NB4 (cell line): ENCODE results near the gene NAB1.
A peak's percentile ranks its signal among the peaks of the same experiment; 100 is the strongest.

Experiments used
- DNase-seq: peaks from one replicate; pipeline ENCODE4 v3.0.0; 2010; ENCODE audit warnings: low read depth
- H3K4me3 ChIP-seq: one replicate; pipeline ENCODE4 v1.5.1; 2011; ENCODE audit warnings: mild to moderate bottlenecking, low read depth, low read length, moderate library complexity
- CTCF ChIP-seq: IDR thresholded peaks from one replicate; pipeline ENCODE4 v1.5.1; 2012; ENCODE audit warnings: low read depth, low read length
- MAX ChIP-seq: IDR thresholded peaks from 2 replicates; pipeline ENCODE4 v1.6.1; 2011; ENCODE audit warnings: low read depth, low read length
- MYC ChIP-seq: IDR thresholded peaks from 2 replicates; pipeline ENCODE4 v1.6.1; 2011; ENCODE audit warnings: low read depth, low read length
- POLR2A ChIP-seq: IDR thresholded peaks from 2 replicates; pipeline ENCODE4 v1.6.1; 2011; ENCODE audit warnings: mild to moderate bottlenecking; ENCODE audit not compliant: insufficient read length; ENCODE audit errors: extremely low read depth

Gene NAB1, protein sequence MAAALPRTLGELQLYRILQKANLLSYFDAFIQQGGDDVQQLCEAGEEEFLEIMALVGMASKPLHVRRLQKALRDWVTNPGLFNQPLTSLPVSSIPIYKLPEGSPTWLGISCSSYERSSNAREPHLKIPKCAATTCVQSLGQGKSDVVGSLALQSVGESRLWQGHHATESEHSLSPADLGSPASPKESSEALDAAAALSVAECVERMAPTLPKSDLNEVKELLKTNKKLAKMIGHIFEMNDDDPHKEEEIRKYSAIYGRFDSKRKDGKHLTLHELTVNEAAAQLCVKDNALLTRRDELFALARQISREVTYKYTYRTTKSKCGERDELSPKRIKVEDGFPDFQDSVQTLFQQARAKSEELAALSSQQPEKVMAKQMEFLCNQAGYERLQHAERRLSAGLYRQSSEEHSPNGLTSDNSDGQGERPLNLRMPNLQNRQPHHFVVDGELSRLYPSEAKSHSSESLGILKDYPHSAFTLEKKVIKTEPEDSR

GRCh38 chr2:190649035-190649797, at the start of gene NAB1:
Gene NAB1 (plus strand): TSS chr2:190649083. CDS start chr2:190659177, 10,094 bp downstream.
- peak within 1 kb of the TSS; percentile 83 for H3K4me3 ChIP-seq
- DNase-seq = peak; percentile 76
- TF ChIP-seq CTCF (no peak), MYC (no peak; the same call in 1 of the 2 replicates), POLR2A (peak; percentile 6), MAX (0 out of 2 replicates have a peak, but pooled peaks have one; percentile 6)

DNA sequence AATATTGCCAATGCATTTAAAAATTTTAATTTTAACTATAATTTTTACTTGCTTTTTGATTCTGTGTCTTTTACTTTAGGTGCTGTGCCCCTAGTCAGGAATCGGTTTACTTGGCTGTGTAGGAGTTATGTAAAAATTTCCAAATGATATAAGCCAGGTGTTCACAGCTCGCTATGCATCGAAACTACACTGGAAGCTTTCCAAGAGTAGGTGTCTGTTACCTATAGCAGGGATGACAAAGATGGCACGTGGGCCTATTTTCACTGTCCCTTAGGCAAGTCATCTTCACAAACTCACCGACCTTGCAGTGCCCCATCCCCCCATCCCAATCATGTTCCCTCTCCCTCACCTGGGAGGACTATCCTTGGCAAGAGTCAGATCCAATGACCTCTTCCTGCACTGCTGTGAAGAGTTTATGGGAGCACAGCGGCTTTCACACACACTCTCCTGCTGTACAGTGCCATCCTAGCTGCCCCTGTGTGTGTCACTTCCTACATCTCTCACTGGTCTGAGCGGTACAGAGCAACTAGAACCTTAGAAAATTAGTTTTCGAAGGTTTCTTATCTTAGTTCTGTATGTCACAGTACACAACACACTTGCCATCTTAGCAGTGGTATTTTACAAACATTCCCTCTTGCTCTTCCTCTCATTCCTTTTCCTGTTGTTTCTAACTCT, 49.2 kb upstream of the NAB1 start:
- DNase-seq = no peak
- TF ChIP-seq MAX (no peak), POLR2A (no peak), CTCF (no peak), MYC (no peak)
- no peak overlapping the region for H3K4me3 ChIP-seq

DNA sequence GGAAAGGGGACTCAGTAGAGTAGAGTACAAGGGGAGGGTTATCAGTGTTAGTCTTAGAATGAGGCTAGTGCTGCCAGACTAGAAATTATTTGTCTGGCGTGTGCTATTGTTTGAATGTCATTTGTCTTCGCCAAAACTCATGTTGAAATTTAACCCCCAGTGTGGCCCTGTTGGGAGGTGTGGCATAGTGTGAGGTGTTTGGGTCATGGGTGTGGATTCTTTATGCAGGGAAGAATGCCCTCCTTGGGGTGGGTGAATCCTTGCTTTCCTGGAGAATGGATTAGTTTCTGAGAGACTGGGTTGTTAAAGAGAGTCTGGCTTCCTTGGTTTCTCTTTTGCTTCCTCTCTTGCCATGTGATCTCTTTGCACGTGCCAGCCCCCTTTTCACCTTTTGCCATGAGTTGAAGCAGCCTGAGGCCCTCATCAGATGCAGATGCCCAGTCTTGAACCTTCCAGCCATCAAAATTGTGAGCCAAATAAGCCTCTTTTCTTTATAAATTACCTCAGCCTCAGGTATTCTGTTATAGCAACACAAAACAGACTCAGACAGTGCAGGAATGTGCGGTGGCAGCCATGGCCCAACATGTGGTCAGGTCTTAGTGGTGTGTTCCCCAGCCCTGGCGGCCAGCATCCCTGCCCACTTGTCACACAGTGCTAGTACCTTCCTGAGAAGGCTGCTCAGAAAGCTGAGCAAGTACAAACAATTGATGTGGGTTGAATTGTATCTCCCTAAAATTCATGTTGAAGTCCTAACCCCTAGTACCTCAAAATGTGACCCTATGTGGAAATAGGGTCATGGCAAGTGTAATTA, 48.4 kb upstream of the NAB1 start:
- TF ChIP-seq POLR2A (no peak), CTCF (no peak), MYC (no peak), MAX (no peak)
- no peak for DNase-seq
- H3K4me3 ChIP-seq = no peak overlapping the region

DNA sequence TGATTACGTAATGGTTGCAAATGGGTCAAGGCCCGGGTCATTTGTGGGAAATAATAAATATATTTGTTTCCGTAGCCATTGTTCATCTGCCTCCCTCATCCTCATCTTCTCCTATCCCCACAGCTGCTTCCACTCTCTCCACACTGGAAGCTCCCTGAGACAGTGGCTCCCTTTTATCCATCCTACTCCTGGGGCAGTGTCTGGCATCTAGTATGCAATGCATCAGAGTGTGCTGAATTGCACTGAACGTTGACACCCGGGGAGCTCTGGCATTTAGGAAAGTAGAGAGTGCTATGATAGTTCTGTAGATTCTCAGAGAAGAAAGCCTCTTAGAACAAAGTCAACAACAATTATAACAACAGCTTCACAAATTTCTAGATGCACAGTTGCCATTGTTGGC, 45.5 kb upstream of the NAB1 start:
- DNase-seq = no peak
- no peak overlapping the region for H3K4me3 ChIP-seq
- TF ChIP-seq MAX = no peak
- no peak for TF ChIP-seq MYC
- TF ChIP-seq CTCF = no peak
- TF ChIP-seq POLR2A = no peak
